Stimulated activated CD4-positive, alpha-beta T cell treated with anti-CD3 and anti-CD28 coated beads, TNF-alpha, amount 100 ng/mL, for 48 hours (primary cell): Measurements from ENCODE around the gene NID1.
"Not testable (repeated sequence)": the region's sequence is repeated elsewhere in the genome, so short reads cannot be mapped to it uniquely, and the experiment has no call there.

ENCODE experiments used
- DNase-seq, 3 donors: peaks; one replicate each; pipeline ENCODE4 v3.0.0-alpha.2; 2020; ENCODE audit warnings: low read depth in 3 of 3

The NID1 gene

GRCh38 chr1:236096660-236097482 is 32.0 kb upstream of the NID1 start:
- peak; percentile 64 to 83 (median 65) for DNase-seq

- DNase-seq: no peak
Measured at GRCh38 chr1:236095705-236096520, 31.0 kb upstream of the NID1 start.

- no peak for DNase-seq
Measured at GRCh38 chr1:236092899-236093298, 28.0 kb upstream of the NID1 start.

DNA sequence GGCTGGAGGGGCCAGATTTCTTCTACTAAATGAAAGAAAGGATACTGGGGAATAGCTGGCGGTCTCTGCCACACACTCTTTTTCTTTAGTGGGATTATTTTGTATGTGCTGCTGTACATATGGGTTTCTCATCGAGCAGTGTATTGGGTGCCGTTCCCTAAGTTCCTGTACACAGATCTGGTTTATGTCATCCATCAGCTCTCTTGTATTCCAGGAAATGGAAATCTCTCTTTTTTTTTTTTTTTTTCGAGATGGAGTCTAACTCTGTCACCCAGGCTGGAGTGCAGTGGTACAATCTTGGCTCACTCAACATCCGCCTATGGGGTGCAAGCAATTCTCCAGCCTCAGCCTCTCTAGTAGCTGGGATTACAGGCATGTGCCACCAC is 27.0 kb upstream of the NID1 start:
- DNase-seq: no peak

GRCh38 chr1:236090741-236091147 is 25.9 kb upstream of the NID1 start:
- no peak for DNase-seq

- no peak for DNase-seq
Measured at GRCh38 chr1:236089046-236089773, 24.3 kb upstream of the NID1 start.

DNA sequence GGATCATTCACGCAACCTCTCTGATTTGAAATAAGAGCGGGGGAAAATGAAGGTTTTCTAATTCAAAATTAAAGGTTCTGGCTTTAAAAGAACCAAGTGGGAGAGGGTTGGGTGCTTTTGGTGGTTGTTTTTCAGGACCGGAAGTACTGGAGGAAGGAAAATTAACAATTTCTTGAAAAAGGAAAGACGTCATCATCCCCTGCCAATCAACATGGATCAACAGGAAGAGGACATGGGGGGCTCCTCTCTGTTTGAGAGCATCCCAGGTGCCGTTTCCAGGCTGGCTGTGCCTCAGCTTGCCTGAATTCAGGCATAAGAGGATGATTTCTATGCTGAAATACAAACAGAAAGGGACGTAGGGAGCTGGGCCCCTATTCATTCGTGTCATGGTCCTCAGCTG is 21.6 kb upstream of the NID1 start:
- no peak for DNase-seq

GRCh38 chr1:236085545-236086159 is 20.8 kb upstream of the NID1 start:
- DNase-seq: no peak

GRCh38 chr1:236084386-236084730 is 19.5 kb upstream of the NID1 start:
- DNase-seq: no peak

DNA sequence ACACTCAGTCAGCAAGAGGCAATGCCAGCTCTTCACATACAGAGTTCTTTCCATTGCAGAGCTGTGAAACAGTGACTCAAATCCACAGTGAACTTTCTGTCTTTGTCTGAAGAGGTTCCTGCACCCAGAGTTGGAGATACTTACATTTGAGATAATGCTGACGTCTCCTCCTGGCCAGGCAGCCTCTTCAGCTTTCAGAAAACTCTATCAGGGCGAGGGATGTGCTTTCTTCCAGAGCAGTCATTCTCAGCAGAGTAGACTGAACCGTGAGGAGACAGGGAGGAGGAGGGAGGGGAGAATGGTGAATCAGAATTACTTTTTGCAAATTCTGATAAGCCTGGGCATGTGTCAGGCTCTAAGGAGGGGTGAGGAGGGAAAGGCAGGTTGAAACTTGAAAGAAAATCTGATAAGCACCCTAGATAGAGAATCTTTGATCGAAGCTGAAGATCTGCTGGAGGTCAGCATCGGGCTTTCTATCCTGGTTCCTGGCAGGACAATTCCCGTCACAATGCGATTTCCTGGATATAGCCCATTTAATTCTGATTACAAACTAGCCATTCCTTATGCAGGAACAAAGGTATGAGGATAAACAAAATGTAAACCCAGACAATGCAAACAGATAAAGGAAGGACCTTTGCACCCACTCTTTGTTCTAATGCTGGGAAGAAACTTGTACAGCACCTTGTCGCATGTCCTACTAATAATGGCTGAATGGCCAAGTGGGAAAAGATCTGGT is 18.9 kb upstream of the NID1 start:
- DNase-seq: no peak

- DNase-seq: no peak
Measured at GRCh38 chr1:236082526-236082925, 17.6 kb upstream of the NID1 start.

DNA sequence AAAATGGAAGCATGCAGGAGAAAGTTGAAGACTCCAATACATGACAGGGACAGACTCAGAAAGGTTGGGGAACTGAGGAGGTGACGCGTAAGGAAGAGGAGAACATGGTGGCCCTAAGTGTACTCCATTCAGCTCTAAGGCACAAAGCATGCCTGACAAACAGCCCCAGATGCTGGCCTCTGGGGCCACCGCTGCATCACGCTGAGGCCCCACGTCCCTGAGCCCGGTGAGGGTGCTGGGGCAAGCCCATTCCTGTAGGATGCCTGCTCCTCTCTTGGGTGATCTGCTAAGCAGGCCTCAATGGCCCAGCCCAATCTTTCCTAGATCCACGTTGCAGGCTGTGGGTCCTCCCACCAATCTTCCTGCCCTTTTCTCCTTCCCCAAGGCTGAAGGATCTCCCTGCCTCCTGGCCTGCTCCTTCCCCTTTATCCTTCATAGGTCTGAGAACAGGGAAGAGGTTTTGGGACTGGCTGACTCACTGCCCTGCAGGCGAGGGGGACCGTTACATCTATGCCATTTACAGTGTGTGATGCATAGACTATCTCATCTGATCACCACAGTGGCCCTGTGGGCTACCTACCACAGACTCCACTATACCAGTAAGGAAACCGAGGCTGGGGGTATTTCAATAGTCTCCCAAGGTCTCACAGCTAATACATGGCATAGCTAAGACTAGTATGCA is 16.8 kb upstream of the NID1 start:
- DNase-seq: no peak

DNA sequence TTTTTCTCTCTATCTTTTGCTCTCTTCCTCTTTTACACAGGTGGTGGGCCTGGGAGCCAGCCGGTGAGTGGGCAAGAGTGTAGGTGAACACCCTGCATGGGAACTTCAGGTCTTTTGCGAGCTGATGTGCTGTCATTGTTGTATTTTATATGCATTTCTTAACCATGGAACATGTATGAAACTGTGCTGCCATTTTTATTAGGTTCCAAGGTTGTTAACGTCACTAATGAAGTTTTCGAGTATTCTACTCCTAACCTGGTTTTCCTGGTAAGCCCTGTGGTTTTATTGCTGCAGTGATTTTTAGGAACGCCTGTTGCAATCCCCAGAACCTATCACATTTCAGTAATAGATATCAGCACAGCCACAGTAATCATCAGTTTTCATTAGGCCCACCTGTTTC is 14.8 kb upstream of the NID1 start:
- no peak for DNase-seq

- DNase-seq: no peak
Measured at GRCh38 chr1:236078993-236079392, 14.1 kb upstream of the NID1 start.

GRCh38 chr1:236078077-236078476 is 13.2 kb upstream of the NID1 start:
- DNase-seq: not testable (repeated sequence)

GRCh38 chr1:236075848-236076247 is 11.0 kb upstream of the NID1 start:
- DNase-seq: no peak

- DNase-seq: no peak
Measured at GRCh38 chr1:236073307-236073897, 8.5 kb upstream of the NID1 start.

DNA sequence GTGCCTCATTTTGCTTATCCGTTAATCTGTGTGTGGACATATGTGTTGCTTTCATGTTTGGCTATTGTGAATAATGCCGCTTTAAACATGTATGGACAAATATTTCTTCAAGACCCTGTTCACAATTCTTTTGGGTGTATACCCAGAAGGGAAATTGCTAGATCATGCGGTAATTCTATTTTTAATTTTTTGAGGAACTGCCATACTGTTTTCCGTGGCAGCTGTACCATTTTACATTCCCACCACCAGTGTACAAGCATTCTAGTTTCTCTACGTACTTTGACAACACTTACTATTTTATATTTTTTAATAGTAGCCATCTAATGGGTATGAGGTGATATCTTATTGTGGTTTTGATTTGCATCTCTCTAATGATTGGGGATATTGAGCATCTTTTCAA is 7.1 kb upstream of the NID1 start:
- DNase-seq: no peak

DNA sequence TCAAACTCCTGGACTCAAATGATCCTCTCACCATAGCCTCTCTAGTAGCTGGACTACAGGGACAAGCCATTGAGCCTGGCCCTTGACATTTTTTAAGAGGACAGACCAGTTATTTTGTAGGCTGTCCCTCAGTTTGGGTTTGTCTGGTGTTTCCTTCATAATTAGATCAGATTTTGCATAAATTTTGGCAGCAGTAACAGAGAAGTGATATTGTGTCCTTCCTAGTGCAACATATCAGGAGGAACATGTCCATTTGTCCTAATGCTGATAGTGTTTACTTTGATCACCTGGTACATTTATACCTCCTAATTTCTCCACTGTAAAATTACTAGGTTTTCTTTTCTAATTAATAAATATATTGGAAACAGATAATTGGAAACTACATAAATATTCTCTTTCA is 5.9 kb upstream of the NID1 start:
- no peak for DNase-seq

DNA sequence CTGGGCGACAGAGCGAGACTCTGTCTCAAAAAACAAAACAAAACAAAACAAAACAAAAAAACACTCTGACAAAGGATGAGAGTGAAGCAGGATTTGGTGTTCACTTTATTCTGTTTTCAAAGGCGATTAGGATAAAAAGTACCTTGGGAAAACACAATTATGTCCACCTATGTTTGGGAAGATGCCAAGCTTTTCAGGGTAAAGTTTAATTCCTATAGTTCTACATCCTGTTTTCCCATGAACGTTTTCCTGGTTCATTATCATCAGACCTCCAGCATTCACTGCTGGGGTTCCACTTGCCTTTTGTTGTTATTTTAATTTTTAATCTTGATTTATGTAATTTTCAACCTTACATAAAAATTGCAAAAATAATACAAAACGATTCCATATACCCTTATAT is 4.9 kb upstream of the NID1 start:
- no peak for DNase-seq
